ENCODE results near the gene ZNF26.
"Not testable (repeated sequence)": the region's sequence is repeated elsewhere in the genome, so short reads cannot be mapped to it uniquely, and the experiment has no call there.

Gene ZNF26

GRCh38 chr12:132956011-132956788 lies 30.0 kb upstream of the ZNF26 start, which contains the start of gene ZNF605:
ZNF605 (minus strand) TSS chr12:132956306; CDS start chr12:132945635, 10,671 bp downstream.
- peak; percentile 91 for DNase-seq (ENCODE audit: low spot score)

- not testable (repeated sequence) for DNase-seq (ENCODE audit: low spot score)
Observed at GRCh38 chr12:132961790-132962189, 24.4 kb upstream of the ZNF26 start.

- DNase-seq (ENCODE audit: low spot score), result not testable (repeated sequence)
Observed at GRCh38 chr12:132963947-132964346, 22.2 kb upstream of the ZNF26 start.

GRCh38 chr12:132965796-132966195 lies 20.4 kb upstream of the ZNF26 start:
- no peak for DNase-seq (ENCODE audit: low spot score)

GRCh38 chr12:132966676-132967415 lies 19.3 kb upstream of the ZNF26 start:
- DNase-seq (ENCODE audit: low spot score), result no peak

GRCh38 chr12:132967736-132968135 lies 18.4 kb upstream of the ZNF26 start:
- DNase-seq (ENCODE audit: low spot score), result no peak

- no peak for DNase-seq (ENCODE audit: low spot score)
Observed at GRCh38 chr12:132972374-132972773, 13.8 kb upstream of the ZNF26 start.

- not testable (repeated sequence) for DNase-seq (ENCODE audit: low spot score)
Observed at GRCh38 chr12:132976870-132977269, 9.3 kb upstream of the ZNF26 start.

- no peak for DNase-seq (ENCODE audit: low spot score)
Observed at GRCh38 chr12:132986885-132987225, 688 bp downstream of the ZNF26 start.

GRCh38 chr12:132998741-132999140 lies 12.6 kb downstream of the ZNF26 start:
- no peak for DNase-seq (ENCODE audit: low spot score)

- DNase-seq (ENCODE audit: low spot score), result no peak
Observed at GRCh38 chr12:133010657-133011297, 24.6 kb downstream of the ZNF26 start.

GRCh38 chr12:133023566-133023965 lies 37.4 kb downstream of the ZNF26 start:
- DNase-seq (ENCODE audit: low spot score), result no peak

- DNase-seq (ENCODE audit: low spot score), result no peak
Observed at GRCh38 chr12:133026996-133027395, 40.8 kb downstream of the ZNF26 start.

GRCh38 chr12:133037207-133038005 lies 51.2 kb downstream of the ZNF26 start, which contains the start of gene ZNF84:
ZNF84 (plus strand) TSS chr12:133037509; CDS start chr12:133041468, 3,959 bp downstream.
- DNase-seq (ENCODE audit: low spot score), result peak; percentile 70

GRCh38 chr12:133038118-133038709 lies 52.0 kb downstream of the ZNF26 start:
- no peak for DNase-seq (ENCODE audit: low spot score)

GRCh38 chr12:133046698-133047097 lies 60.5 kb downstream of the ZNF26 start:
- DNase-seq (ENCODE audit: low spot score), result no peak

- no peak for DNase-seq (ENCODE audit: low spot score)
Observed at GRCh38 chr12:133057446-133057845, 71.3 kb downstream of the ZNF26 start.

GRCh38 chr12:133058203-133059113 lies 72.3 kb downstream of the ZNF26 start:
- DNase-seq (ENCODE audit: low spot score), result no peak

GRCh38 chr12:133061954-133062353 lies 75.8 kb downstream of the ZNF26 start:
- DNase-seq (ENCODE audit: low spot score), result no peak

GRCh38 chr12:133063556-133063955 lies 77.4 kb downstream of the ZNF26 start:
- DNase-seq (ENCODE audit: low spot score), result no peak

All from HuH-7.5 (cell line).